Esophagus squamous epithelium (tissue), 4 donors: Measurements from ENCODE around the gene MROH2A.

Experiments used
- POLR2A ChIP-seq, 4 donors: fragments of 450-650 bp; IDR thresholded peaks; one replicate each; pipeline ENCODE4 v1.6.1; 2017; ENCODE audit warnings: antibody characterized with exemption in 4 of 4, mild to moderate bottlenecking in 4 of 4, moderate library complexity in 3 of 4
- TF ChIP-seq, protein P1 (sequence below), 6 experiments: fragments of 450-650 bp in 4 of 6; fragments of 200-600 bp in 2 of 6; sonication (generic) in 2 of 6; IDR thresholded peaks; one replicate each; pipeline ENCODE4 v1.5.1; 2016 to 2019; ENCODE audit warnings: antibody characterized with exemption in 6 of 6, mild to moderate bottlenecking in 4 of 6, moderate library complexity in 4 of 6

DNA sequence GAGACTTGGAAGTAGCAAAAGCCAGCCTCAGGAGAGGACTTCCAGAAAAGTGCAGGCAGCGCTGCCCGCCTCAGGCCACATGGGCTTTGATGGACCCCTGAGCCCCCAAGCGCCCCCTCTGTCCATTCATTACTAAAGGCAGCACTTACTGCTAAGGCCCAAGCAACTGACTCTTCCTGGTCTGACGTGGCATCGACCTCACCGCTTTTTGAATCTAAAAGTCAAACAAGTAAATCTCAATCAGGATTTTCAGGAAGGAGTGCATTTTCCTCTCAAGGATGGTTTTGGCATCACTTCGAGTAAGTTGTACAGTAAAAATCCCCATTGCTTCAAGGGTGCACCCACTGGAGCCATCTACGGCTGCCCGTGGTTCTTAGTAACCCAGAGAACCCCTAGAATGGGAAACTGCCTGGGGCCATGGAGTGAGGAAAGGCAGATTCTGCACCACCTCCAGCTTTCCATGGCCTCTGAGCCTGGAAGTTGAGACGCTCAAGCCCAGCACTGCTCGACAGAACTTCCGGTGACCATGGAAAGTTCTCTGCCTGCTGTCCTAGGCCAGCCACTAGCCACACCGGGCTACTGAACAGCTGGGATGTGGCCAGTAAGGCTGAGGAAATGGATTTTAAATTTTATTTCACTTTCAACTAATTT lies 69.2 kb downstream of the MROH2A start:
- TF ChIP-seq, protein P1, sequence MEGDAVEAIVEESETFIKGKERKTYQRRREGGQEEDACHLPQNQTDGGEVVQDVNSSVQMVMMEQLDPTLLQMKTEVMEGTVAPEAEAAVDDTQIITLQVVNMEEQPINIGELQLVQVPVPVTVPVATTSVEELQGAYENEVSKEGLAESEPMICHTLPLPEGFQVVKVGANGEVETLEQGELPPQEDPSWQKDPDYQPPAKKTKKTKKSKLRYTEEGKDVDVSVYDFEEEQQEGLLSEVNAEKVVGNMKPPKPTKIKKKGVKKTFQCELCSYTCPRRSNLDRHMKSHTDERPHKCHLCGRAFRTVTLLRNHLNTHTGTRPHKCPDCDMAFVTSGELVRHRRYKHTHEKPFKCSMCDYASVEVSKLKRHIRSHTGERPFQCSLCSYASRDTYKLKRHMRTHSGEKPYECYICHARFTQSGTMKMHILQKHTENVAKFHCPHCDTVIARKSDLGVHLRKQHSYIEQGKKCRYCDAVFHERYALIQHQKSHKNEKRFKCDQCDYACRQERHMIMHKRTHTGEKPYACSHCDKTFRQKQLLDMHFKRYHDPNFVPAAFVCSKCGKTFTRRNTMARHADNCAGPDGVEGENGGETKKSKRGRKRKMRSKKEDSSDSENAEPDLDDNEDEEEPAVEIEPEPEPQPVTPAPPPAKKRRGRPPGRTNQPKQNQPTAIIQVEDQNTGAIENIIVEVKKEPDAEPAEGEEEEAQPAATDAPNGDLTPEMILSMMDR (IDR thresholded peaks at IDR 0.05) = no peak
- no peak for TF ChIP-seq POLR2A (IDR thresholded peaks at IDR 0.05)
